Neuron (in vitro differentiated cells): ENCODE measurements around the gene PDE4D.

Source experiments
- H2AFZ ChIP-seq: one replicate; pipeline ENCODE4 v1.6.1; 2013; ENCODE audit warnings: low read depth, mild to moderate bottlenecking, inconsistent platforms, low read length, moderate library complexity
- H3K27me3 ChIP-seq: one replicate; pipeline ENCODE4 v1.6.1; 2013; ENCODE audit warnings: low read length; ENCODE audit not compliant: insufficient read depth
- H3K36me3 ChIP-seq: one replicate; pipeline ENCODE4 v1.6.1; 2013; ENCODE audit warnings: low read length; ENCODE audit not compliant: insufficient read depth
- H3K4me1 ChIP-seq: one replicate; pipeline ENCODE4 v1.6.1; 2013; ENCODE audit warnings: low read length; ENCODE audit not compliant: insufficient read depth
- H3K4me3 ChIP-seq: 2 replicates; pipeline ENCODE4 v1.5.1; 2013; ENCODE audit warnings: mild to moderate bottlenecking, low read length, moderate library complexity
- H3K9me3 ChIP-seq: one replicate; pipeline ENCODE4 v1.6.1; 2013; ENCODE audit warnings: low read length

PDE4D gene

DNA sequence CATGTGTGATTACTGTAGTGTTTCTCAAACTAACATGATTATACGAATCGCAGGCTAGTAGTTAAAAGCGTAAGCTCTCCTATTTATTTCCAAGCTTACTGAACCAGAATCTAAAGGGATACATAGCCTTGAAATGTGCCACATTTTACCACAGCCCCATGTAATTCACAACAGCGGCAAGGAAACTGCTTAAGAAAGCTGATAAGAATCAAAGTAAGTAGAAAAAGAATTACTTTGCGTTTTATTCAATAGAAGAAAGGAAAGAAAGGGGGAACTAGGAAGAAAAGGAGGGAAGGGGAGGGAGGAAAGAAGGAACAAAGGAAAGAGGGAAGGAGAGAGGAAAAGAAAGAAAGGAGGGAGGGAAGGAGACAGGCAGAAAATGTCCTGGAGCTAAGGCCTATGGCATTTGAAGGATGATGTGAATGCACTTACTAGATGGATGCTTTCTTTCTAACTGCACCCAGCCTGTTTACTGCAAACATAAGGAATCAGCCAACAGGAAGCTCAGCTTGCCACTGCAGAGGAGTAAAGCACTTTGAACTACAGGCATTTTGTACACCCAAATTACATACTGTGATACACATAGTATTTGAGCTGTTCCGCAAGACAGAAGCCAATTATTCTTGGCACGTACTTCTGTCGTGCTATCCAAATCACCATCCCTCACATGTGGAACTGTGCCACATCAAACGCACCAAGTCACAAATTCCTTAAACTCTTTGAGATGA is 789.0 kb downstream of the PDE4D start:
- Histone ChIP-seq H3K4me3 (no peak overlapping the region), H3K9me3 (no peaks in the 10 kb centered on the region), H2AFZ (no peak overlapping the region), H3K36me3 (no peaks in the 10 kb centered on the region), H3K27me3 (no peaks in the 10 kb centered on the region), H3K4me1 (peaks cover 10% of the 10 kb centered on the region)

DNA sequence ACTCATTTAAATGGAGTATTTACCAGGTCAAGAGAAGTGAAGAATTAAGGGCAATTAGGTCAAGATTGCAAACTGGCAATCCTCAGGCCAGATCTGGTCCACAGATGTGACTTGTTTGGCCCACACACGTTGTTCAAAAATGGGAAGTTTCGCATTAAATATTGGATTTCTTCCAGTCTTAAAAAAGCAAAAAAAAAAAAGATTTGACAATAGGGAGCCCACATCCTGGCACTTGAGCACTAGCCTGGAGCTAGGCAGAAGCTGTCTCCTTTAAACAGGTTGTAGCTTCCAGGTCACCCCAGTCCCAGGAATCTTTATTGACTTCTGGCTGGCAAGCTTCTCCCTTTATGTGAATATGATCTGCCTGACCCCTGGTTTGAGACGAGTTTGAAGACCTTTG is 790.2 kb downstream of the PDE4D start:
- peaks cover 10% of the 10 kb centered on the region for H3K4me1 ChIP-seq
- no peak overlapping the region for H3K4me3 ChIP-seq
- H2AFZ ChIP-seq: no peak overlapping the region
- H3K36me3 ChIP-seq: no peaks in the 10 kb centered on the region
- no peaks in the 10 kb centered on the region for H3K9me3 ChIP-seq
- H3K27me3 ChIP-seq: no peaks in the 10 kb centered on the region

DNA sequence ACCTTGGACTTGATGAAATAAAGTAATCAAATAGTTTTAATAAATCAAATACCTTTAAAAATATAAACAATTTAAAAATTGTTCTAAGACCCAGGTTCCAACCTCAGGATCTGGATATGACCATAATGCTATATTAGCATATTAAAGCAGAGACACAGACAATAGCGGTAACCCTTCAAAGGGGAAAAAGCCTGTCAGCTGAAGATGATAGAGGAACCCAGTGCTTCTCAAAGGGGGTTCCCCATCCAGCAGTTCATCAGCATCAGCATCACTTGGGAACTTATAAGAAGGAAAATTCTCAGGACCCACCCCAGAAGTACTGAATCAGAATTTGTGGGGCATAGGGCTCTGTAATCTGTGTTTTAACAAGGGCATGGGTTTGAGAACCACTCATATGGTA is 791.1 kb downstream of the PDE4D start:
- no peaks in the 10 kb centered on the region for H3K36me3 ChIP-seq
- H3K4me3 ChIP-seq: no peak overlapping the region
- H2AFZ ChIP-seq: no peak overlapping the region
- no peaks in the 10 kb centered on the region for H3K9me3 ChIP-seq
- no peaks in the 10 kb centered on the region for H3K27me3 ChIP-seq
- peaks cover 10% of the 10 kb centered on the region for H3K4me1 ChIP-seq

DNA sequence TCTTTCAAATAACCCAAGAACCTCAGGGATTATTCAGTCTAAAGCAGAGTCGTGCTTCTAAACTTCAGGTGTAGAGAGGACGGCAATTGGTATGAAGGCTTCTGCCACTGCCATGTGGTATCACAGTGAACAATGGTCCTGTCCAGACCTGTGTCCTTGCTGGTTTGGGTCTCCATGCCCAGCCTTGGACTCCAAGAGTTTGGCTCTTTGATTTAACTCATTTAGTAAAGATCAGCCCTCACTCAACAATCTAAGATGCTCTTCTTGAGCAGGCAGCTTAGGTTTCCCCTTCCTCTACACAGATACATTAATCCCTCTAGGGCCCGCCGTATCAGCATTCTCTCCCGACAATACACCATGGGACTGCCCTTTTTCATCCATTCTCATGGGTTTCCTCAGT is 792.7 kb downstream of the PDE4D start:
- Histone ChIP-seq H3K4me3 (no peak overlapping the region), H2AFZ (no peak overlapping the region), H3K27me3 (no peaks in the 10 kb centered on the region), H3K4me1 (peaks cover 10% of the 10 kb centered on the region), H3K9me3 (no peaks in the 10 kb centered on the region), H3K36me3 (no peaks in the 10 kb centered on the region)

DNA sequence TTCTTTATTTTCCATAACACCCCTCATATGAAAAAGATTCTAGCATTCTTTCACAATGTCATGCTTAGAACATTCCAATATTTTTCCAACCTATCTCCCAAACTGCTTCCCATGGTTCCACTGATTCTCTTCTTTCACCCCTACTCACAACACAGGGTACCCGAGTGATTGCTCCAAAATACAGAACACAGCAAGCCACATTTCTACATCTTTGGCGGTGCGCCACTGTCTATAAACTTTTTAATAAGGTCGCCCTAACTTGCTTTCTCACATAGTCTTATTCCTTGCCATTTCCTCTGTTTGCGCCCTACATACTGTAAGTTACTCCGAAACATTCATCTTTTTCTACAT is 793.6 kb downstream of the PDE4D start:
- Histone ChIP-seq H3K36me3 (no peaks in the 10 kb centered on the region), H2AFZ (no peak overlapping the region), H3K4me3 (no peak overlapping the region), H3K9me3 (no peaks in the 10 kb centered on the region), H3K27me3 (no peaks in the 10 kb centered on the region), H3K4me1 (peaks cover 10% of the 10 kb centered on the region)

DNA sequence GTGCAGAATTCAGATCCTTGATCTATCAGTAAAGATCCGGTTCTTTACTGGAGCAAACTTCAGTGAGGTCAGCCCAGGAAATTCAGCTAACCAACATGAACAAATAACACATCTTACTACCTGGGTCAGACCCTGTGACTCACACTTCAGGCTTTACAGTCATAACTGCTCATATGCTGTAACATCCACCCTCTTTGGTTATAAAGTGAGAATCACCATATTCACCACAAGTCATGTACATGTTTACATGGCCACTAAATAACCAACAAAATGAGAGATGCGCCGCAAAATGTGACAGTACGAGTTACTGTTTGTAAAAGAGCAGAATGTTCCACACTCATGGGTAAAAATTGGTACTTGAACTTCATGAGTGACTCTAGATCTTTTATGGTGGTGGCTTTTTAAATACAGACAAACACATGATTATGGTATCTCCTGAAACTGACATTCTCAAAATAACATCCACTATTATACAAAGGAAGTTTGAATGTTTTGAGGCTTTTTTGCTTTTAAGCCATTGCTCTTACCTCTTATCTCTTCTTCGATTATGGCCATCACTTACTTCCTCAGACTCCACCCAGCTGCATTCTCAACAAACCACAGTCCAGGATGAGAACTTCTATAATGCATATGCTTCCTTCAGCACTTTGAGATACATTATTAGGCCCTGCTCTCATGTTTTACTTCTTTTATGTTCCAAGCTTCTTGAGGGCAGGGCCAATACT is 794.1 kb downstream of the PDE4D start:
- Histone ChIP-seq H3K9me3 (no peaks in the 10 kb centered on the region), H3K4me3 (no peak overlapping the region), H3K36me3 (no peaks in the 10 kb centered on the region), H3K27me3 (no peaks in the 10 kb centered on the region), H2AFZ (no peak overlapping the region), H3K4me1 (peaks cover 5% of the 10 kb centered on the region)

DNA sequence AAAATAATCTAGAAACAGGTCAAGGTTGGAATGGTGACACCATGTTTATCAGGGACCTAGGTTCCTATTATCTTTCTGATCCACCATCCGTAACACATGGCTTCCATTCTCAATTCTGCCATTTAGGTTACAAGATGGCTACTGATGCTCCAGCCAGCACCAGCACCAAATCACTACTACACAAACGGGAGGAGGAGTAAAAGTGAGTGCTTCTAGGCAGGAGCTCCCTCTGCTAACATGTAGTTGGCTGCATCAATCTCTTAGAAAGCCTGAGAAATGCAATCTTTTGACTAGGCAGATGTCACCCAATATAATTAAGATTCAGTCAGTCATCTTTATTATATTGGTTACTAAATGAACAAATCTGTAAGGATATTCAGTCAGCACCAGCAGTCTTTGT is 794.8 kb downstream of the PDE4D start:
- Histone ChIP-seq H3K9me3 (no peaks in the 10 kb centered on the region), H3K4me1 (peaks cover 4% of the 10 kb centered on the region), H3K4me3 (no peak overlapping the region), H3K36me3 (no peaks in the 10 kb centered on the region), H3K27me3 (no peaks in the 10 kb centered on the region), H2AFZ (no peak overlapping the region)

DNA sequence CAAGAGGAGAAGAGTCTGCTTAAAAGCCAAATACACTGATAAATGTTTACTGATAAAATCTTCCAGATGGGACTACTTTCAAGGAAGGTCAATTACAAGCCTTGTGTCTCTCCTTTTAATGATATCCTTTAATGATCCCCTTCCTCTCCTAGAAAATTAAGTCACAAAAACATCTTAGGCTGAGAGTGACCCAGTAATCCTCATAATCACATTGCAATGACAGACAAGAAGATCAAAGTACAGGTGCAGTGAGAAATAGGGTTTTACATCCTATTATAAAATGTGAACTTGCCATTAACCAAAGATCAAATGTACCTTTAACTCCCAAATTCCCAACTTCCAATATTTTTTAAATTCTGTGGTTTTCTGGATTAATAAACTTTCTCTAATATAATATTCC is 795.8 kb downstream of the PDE4D start:
- no peaks in the 10 kb centered on the region for H3K4me1 ChIP-seq
- no peaks in the 10 kb centered on the region for H3K36me3 ChIP-seq
- no peaks in the 10 kb centered on the region for H3K9me3 ChIP-seq
- H3K4me3 ChIP-seq: no peak overlapping the region
- no peaks in the 10 kb centered on the region for H3K27me3 ChIP-seq
- H2AFZ ChIP-seq: no peak overlapping the region

DNA sequence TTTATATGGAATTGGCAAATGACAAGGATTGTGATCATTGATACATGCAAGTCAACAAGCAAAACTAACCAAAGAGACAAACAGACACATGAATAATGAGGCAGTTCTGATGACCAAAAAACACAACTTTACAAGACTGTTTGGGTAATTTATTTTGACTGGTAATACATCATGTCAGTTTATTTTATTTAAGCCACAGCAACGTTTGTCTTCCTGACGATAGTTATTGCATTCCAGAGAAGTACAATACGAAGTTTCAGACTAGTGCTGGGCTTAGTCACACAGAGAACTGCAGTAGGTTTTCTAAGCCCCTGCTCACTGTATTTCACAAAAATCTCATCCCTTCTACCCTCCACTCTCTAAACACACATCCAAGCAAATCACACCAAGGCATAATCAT is 796.4 kb downstream of the PDE4D start:
- Histone ChIP-seq H3K4me3 (no peak overlapping the region), H3K9me3 (no peaks in the 10 kb centered on the region), H2AFZ (no peak overlapping the region), H3K36me3 (no peaks in the 10 kb centered on the region), H3K27me3 (no peaks in the 10 kb centered on the region), H3K4me1 (no peaks in the 10 kb centered on the region)

DNA sequence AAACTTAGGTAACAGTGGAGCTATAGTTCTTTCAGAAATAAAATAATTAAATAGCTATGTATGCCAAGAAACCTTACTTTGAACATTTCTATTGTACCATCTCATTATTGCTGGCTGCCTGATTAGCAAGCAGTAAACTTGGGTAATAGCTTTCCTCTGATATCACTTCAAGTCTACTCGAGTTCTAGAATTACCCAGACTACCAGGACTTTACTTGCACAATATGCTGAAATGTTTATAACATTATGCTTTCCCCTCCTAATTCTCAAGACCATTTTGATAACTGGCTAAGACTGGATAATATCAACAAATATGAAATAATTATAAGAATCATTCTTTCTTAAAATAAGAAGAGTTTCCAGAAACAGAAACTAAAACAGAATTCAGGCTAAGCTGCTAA is 798.0 kb downstream of the PDE4D start:
- no peaks in the 10 kb centered on the region for H3K4me1 ChIP-seq
- H3K9me3 ChIP-seq: no peaks in the 10 kb centered on the region
- H2AFZ ChIP-seq: no peak overlapping the region
- no peak overlapping the region for H3K4me3 ChIP-seq
- no peaks in the 10 kb centered on the region for H3K36me3 ChIP-seq
- H3K27me3 ChIP-seq: no peaks in the 10 kb centered on the region

DNA sequence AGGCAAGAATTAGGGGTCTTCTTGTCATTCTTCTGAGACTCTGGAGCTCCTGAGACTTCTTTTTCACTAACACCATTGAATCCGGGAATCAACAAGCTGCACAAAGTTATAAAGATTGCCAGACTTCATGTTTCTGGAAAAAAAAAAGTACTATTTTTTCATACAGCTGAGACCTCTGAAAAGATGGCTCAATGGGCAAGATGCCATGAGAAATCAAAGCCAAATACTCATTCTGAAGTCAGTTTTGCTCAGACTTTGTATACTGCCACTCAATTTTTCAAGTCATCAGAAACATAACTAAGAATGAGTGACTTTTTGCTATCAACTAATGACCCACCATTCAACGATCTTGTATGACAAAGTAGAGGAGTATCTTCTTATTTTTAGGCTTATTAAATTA is 798.7 kb downstream of the PDE4D start:
- no peak overlapping the region for H3K4me3 ChIP-seq
- no peaks in the 10 kb centered on the region for H3K36me3 ChIP-seq
- no peaks in the 10 kb centered on the region for H3K4me1 ChIP-seq
- no peak overlapping the region for H2AFZ ChIP-seq
- no peaks in the 10 kb centered on the region for H3K27me3 ChIP-seq
- no peaks in the 10 kb centered on the region for H3K9me3 ChIP-seq

DNA sequence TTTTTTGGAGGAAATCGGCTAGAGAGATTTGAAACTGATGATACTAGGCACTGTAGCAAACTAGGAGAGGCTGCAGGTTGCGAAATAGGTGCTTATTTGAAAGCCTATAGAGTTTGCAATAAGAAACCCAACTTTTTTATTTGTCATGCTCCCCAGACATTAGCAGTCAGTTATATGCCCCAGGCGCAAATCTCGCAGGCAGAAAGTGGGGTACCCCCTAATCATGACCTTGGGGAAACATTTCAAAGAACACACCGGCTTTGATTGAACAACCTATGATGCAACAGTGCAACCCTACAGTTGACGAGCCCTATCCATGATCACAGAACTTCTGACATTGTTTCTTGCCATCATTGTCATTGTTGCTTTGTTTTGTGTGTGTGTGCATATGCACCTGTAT is 800.2 kb downstream of the PDE4D start:
- no peak overlapping the region for H3K4me3 ChIP-seq
- no peaks in the 10 kb centered on the region for H3K27me3 ChIP-seq
- H3K9me3 ChIP-seq: no peaks in the 10 kb centered on the region
- no peaks in the 10 kb centered on the region for H3K36me3 ChIP-seq
- no peak overlapping the region for H2AFZ ChIP-seq
- no peaks in the 10 kb centered on the region for H3K4me1 ChIP-seq

DNA sequence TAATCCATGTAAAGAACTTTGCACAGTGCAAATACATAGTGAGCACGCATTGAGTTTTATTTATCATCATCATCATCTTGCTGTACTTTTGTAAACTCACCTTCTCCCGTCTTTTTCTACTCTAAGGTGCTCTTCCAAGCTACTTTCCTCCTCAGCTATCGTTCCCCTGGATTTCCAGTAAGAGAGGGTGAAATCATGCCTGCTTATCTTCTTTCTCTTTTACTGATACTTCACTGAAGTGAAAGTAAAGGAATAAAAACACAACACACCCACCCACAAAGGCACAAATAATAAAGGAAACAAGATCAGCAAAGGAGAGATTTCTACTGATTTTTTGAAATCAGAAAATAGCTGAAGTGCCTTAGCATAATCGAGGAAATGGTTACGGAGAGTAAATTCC is 800.8 kb downstream of the PDE4D start:
- Histone ChIP-seq H3K27me3 (no peaks in the 10 kb centered on the region), H3K36me3 (no peaks in the 10 kb centered on the region), H3K9me3 (no peaks in the 10 kb centered on the region), H3K4me1 (no peaks in the 10 kb centered on the region), H2AFZ (no peak overlapping the region), H3K4me3 (no peak overlapping the region)

DNA sequence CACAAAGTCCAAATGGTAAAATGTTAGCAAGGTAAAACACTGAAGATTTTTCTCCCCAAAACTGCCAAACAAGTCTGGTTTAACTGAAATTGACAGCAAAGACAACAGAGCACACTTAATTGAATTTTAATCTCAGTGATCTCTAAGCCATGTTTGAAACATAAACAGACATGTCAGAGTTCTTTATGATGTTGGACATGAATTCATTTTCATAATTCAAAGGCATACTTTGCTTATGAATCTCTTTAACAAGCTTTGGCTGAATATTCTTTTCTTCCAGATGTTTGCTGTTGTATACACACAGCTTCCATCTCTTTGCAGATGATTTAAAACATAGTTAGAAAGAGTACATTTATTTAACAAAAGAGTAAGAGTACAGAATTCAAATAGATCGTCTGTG is 801.6 kb downstream of the PDE4D start:
- Histone ChIP-seq H2AFZ (no peak overlapping the region), H3K4me1 (no peaks in the 10 kb centered on the region), H3K9me3 (no peaks in the 10 kb centered on the region), H3K36me3 (no peaks in the 10 kb centered on the region), H3K27me3 (no peaks in the 10 kb centered on the region), H3K4me3 (no peak overlapping the region)
